Left forelimb (tissue), 1 donor: Measurements from ENCODE around the gene SFXN1.
A peak's percentile ranks its signal among the peaks of the same experiment; 100 is the strongest.
"Not testable (repeated sequence)": the region's sequence is repeated elsewhere in the genome, so short reads cannot be mapped to it uniquely, and the experiment has no call there.

Source experiments
- DNase-seq: peaks from one replicate; pipeline ENCODE4 v3.0.0-alpha.2; 2018; ENCODE audit warnings: low spot score

SFXN1 gene, protein sequence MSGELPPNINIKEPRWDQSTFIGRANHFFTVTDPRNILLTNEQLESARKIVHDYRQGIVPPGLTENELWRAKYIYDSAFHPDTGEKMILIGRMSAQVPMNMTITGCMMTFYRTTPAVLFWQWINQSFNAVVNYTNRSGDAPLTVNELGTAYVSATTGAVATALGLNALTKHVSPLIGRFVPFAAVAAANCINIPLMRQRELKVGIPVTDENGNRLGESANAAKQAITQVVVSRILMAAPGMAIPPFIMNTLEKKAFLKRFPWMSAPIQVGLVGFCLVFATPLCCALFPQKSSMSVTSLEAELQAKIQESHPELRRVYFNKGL

DNA sequence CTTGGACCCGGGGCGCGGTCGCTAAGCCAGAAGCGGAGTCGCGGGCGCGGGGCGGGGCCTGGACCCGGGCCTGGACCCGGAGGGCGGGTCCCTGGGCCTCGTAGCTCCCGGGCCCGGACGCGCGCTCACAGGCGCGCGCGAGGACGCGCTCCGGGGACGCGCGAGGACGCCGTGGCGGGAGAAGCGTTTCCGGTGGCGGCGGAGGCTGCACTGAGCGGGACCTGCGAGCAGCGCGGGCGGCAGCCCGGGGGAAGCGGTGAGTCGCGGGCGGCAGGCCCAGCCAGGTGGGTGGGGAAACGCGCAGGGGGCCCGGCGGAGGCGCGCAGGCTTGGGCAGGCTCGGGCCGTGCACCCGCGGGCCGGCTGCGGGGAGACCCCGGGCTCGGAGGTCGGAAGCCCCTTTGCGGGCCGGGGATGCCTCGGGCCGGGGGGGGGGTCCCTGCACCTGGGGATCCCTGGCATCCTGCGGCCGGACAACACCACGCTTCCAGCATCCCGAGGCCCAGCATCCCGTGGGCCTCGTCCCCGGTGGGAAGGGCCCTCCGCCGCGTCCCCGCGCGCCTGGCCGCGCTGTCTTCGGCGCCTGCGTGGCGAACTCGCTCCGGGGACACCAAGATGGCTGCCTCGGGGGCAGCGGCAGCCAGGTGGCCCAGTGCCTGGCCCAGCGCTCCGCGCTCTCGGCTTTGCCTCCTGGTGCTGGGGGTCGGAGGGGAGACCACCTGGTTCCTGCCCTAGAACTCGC is at the start of gene SFXN1:
TSS of gene SFXN1 (plus strand) at position 177 of the 741 bp plus-strand sequence. CDS start 13,544 bp downstream, outside the sequence.
- peak; percentile 88 for DNase-seq

DNA sequence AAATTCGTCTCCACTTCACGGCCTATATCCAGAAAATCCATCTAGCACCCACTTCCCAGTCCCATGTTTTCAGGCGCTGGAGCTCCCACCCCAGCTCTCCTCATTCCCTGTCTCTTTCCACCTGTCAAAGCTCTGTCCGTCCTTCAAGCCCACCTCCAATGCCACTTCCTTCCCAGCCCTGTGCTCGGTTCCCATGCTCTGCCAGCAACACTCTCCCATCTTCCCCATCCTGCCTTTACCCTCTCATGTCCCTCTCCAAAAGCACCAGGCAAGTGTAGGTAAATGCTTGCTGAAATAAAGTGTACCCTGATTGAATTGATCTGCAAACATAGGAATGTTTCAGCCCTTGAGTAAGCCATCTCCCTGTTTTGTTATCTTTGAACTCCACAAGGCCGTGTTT is 43.6 kb upstream of the SFXN1 start:
- no peak for DNase-seq

DNA sequence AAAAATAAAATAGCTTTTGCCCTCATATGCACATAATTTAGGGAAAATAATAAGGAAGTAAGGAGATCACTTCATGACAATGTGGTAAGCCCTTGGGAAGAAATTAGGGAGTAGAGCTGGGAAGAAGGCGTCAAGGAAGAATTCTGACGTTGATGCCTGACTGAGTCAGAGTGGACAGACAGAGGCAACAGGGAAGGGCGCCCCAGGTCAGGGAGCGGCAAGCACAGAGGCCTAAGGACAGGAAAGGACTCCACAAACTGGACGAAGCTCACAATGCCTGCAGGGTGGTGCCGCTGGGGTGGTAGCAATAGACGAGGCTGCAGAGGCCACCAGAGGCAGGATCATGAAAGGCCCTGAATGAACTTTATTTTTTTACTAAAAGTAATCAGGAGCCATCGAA is 42.0 kb upstream of the SFXN1 start:
- no peak for DNase-seq

DNA sequence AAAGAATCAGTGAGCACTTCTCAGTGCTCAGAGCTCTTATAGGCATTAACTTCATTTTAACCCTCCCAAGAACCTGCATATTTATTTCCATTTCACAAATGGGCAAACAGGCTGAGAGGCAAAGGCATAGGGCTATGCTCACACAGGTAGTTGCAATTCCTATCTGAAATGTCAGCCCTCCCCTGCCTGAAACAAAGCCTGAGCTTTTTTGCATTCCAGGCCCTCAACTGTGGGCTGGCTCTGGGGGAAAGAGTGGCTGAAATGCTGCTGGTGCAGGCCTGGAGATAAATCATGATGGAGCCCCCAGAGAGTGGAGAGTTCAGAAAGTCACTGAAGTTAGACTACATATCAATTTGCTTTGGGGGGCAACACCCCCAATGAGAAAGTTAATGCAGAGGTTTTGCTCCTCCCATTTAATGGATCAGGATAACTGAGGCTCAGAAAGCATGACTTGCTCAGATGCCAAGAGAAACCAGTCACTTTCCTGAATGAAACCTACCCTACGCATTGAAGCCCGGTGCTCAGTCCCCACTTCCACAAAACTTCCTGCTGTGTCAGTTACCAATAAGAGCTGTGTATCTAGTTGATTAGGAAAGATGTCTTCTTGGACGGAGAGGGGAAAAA is 40.0 kb upstream of the SFXN1 start:
- DNase-seq = no peak

DNA sequence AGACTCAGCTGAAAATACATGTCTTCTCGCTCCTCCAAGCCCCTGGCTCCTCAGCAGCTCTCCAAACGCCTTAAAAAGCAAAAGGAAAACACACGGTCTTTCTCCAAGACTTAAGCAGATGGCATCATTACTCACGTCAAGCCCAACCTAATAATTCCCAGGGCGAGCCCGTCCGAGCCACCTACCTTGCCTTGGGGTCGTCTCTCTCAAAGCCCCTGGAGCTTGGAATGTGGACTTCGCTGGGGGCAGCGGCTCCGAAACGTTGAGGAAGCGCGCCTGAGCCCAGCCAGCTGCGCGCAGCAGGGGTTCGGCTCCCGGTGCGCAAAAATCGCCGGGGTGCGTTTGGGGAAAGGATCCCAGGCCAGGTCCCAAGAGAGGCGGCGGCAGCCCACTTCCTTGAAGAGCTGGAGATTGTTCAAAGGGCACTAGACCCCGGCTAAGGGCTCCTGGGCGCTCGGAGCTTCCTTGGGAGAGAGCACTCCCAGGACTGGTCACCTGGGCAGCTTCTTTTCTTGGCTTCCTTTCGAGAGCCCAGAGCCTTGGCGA is 34.8 kb upstream of the SFXN1 start:
- no peak for DNase-seq

DNA sequence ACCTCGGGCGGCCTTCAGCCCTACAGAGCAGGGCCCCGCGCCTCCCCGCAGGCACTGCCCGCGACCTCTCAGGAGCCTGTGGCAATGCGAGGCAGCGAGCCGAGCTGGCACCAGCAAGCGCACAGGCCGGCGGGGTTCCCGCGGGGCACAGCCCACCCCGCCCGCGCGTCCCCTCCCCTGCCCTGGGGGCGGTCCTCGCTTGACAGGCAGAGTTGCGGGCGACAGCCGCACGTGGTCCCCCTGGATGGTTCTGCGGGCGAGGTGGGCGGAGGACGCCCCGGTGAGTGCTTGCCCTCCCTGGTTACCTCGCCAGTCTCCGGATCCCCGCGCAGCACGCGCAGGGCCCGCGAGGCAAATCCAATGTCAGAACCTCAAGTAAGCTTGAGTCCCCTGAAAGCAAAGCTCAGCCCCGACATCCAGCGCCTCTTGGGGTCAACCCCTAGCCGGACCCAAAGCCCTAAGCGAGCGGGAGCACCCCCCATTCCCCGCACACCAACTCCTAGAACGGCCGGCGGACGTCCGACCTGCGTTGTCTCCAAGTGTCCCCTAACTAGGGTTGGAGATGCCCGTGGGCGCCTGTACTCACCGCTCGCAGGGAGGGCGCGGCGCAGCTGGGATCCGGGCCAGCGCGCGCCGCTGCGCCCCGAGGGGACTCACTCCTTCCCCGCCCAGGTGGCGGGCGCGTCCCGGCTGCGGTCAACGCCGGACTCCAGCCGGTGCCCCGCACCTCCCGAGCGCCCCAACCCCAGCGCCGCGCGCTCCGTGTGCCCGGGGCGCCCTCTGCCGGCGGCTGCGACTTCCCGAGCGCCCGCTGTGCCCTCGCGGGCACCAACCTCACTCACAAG is 34.1 kb upstream of the SFXN1 start, which contains the start of gene DRD1:
TSS of gene DRD1 (minus strand) at position 123 of the 845 bp plus-strand sequence. CDS start 1,083 bp downstream, outside the sequence.
- DNase-seq = no peak

DNA sequence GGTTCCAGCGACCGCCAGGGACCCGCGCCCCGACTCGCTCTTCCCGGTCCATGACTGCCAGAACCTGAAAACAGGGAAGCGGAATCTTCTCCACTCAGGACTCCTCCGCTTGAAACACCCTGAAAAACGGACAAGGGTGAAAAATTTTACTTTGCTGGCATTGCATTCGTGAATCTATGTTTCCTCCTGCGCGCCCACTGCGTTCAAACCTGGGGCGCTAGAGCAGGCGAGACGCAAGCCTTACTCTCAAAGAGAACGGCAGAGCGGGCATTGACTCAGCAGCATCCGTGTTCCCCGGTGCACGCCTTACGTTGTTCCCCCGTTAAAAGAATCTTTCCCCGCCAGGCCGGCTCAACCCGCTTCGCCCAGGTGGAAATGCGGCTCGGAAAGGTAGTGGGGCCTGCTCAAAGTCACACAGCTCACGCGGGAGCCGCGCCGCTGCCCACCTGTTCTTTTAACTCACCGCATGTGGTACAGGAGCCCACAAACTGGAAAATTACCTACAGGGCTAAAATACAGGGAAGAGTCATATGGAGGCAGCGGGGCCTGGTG is 33.4 kb upstream of the SFXN1 start:
- no peak for DNase-seq

DNA sequence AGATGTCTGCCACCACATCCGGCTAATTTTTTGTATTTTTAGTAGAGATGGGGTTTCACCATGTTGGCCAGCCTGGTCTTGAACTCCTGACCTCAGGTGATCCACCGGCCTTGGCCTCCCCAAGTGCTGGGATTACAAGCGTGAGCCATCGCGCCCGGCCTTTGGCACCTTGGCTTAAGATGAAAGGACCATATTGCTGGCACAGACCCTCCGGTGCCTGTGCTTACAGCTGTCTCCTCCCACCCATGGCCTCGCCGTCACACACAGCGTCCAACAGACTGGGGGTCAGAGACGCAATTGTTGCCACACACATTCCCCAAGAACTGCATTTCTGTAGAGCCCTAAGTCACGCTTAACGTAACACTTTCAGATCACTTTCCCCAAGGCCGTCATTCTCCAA is 32.0 kb upstream of the SFXN1 start:
- not testable (repeated sequence) for DNase-seq

DNA sequence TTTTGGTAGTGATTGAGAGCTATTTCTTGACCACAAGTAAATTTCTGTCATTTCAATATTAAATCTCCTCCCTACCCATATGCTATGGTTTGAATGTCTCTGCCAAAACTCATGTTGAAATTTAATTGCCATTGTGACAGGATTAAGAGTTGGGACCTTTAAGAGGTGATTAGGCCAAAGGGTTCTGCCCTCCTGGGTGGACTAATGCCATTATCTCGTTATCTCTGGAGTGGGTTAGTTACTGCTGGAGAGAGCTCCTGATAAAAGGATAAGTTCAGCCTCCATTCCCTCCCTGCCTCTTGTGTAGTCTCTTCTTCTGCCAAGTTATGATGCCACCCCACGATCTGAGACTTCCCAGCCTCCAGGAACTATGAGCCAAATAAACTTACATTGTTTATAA is 30.8 kb upstream of the SFXN1 start:
- no peak for DNase-seq

DNA sequence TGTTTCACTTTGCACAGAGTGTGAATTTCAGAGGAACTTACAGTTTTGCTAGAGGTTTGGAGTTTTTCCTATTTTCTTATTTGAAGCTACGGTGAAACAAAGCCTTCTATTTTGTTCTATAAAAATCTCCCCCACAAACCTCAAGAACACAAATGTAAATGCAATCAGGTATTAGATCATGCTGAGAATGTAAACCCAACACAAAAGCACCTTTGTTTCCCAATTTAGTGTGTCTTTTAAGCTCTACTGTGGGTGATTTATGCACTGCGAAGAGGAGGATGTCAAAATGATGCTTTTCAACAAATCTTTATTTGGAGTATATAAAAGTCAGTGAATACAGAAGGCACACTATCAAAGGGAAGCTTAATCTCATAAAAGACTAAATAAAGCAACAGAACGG is 30.1 kb upstream of the SFXN1 start:
- no peak for DNase-seq

DNA sequence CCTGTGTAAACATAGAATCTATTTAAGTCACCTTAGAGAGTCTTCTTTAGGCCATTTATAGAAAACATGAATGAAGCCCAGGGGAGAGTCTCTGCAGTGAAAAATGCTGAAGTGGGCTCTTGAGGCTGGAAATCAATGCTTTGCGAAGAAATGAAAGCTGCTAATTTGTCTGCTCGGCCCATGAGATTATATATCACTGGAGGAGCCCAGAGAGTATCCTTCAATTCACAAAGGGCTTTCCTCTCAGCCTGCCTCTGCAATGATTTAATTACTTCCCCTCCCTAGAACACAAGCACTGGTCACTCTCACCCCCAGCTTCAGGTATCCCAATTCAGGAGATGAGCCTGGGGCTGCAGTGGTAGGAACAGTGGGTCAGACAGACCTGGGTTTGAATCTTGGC is 26.2 kb upstream of the SFXN1 start:
- no peak for DNase-seq

DNA sequence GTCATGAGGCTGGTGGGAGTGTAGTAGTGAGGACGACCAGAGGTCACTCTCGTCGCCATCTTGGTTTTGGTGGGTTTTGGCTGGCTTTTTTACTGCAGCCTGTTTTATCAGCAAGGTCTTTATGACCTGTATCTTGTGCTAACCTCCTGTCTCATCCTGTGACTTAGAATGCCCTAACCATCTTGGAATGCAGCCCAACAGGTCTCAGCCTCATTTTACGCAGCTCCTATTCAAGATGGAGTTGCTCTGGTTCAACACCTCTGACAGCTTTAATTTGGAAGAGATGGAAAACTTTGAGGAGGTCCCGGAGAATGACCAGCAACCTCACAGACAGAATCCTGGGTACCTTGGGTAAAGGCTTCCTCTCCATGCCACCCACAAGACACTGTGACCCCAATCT is 24.0 kb upstream of the SFXN1 start:
- DNase-seq = not testable (repeated sequence)

DNA sequence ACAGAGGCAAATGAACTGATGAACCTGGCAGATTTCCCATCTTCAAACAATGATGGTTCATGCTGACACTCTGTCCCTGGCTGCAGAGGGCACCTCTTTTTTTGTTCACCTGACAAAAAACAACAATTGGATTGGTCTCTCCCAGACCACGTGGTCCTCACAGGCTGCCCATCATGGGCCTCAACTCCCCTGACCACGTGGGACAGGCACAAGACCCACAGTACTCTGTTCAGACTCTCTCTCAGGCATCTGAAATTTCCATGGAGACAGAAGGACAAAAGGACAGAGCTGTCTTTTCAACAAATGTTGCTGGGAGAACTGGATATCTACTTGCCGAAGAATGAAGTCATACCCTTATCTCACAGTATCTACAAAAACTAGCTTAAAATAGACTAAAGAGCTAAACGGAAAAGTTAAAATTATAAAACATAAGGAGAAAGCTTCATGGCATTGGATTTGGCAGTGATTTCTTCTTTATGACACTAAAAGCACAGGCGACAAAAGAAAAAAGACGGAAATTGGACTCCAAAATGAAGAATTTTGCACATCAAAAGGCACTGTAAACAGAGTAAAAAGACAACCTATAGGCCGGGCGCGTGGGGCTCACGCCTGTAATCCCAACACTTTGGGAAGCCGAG is 22.1 kb upstream of the SFXN1 start:
- DNase-seq = no peak

DNA sequence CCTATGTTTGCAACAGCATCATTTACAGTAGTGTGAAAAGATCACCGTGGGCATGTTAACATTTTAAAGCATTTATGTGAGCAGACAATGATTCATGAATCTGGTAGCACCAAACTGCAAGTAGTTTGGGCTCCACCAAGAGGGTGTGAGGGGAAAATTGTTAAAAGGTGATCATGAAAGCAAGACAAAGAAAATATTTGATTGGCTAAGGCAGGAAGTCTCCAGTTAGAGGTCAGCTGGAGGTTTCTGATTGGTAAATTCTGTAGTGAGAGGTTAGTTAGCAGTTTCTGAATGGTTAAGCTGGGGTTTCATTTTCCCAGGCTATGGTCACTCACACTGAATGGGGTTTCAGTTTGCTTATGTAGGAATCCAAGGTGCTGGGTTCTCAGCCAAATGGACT is 20.9 kb upstream of the SFXN1 start:
- no peak for DNase-seq

DNA sequence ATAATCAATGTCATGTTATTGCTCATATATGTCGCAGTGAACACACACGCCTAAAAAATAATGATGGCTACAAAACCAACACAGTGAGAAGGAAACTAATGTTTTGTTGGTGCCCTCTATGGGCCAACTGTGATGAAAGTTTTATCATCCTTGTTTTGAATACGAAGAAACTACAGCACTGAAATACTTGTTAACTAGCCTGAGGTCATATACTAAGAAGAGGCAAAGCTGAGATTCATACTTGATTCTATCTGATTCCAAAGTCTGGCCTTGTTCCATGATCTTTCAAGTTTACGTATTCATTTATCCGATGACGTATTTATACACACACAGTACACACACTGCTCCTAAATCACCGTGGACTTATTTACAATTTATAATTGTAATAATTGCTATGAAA is 18.2 kb upstream of the SFXN1 start:
- no peak for DNase-seq

DNA sequence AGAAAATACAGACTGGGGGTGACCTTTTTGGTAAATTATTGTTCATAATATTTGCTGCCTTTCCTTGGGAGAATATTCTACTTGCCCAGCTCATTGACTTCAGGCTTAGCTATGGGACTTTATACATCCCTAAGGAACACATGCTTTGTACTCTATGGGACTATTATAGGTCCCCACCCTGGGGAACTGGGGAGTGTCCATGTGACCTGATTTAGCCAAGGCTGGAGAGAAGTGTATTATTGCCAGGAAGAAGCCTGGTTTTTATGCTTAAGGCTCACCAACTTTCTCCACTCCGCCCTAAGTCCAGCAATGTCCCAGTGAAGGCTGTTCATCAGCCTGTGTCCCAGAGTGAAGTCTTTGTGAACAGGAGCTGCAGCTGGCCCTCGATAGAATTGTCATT is 17.8 kb upstream of the SFXN1 start:
- no peak for DNase-seq

DNA sequence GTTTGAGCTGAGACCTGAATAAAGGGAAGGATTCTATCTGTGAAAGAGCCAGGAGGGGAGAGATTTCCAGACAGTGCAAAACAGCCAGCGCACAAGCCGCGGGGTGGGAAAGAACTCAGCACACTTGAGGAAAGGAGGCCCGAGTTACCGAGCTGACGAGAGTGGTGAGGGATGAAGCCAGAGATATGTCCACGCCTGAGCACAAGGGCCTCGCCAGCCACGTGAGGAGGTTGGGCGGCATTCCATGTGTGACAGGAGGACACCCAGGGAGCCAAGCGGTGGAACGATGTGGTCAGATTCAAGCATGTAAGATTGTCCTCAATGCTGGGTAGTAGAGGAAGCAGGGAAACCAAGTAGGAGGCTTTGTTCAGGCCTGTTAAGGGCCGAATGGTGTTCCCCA is 17.0 kb upstream of the SFXN1 start:
- no peak for DNase-seq

DNA sequence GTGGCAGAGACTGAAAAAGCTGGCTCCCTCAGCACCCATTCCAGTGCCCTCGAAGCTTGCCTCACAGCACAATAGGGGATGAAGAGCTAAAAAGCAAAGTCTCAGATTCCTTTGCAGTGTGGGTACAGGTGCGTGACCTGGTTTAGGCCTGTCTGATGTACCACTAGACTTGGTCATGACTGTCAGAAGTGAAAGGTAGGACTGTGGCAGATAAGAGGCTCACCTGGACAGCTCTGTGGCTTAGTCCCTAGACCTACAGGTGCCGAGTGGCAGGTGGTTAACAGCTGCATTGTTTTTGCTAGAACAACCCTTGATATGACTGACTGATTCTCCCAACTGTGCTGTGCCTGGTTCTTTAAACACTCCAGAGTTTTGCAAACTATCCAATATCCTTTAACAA is 14.7 kb upstream of the SFXN1 start:
- no peak for DNase-seq

DNA sequence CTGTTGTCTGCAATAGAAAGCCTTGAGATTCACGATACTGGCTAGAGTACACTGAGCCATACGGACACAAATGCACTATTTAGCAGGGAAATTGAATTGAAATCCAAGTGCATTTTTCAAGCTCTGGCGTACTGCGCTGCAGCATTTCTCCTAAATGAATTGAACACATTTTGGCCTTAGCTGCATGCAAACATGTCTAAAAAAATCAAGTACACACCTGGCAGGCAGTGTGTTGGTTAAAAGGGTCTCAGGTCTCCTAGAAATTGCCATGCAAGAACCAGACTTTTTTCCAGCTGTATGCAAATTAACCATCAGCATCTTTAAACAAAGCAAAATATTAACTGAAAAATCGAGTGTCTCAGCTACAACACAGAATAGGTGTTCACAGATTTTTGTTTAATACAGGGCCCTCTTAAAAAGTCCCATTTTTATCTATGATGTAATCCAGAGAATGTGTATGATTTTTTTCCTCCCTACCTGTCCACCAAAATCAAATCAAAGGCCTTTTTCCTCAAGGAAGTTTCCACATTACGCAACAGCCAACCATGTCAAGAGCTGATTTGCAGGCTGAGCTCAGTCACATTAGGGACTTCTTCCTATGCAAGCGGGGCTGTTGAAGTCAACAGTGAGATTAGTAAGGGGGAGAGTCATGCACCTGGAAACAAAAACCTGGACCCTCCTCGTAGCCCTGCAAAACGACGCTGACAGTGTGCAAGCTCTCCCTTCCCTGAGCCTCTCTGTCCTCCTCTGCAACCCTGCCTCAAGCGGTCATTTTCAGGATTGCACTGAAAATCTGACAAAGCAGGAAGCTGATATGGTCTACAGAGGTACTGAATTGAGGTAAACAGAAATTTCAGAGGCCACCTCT is 14.1 kb upstream of the SFXN1 start:
- no peak for DNase-seq

DNA sequence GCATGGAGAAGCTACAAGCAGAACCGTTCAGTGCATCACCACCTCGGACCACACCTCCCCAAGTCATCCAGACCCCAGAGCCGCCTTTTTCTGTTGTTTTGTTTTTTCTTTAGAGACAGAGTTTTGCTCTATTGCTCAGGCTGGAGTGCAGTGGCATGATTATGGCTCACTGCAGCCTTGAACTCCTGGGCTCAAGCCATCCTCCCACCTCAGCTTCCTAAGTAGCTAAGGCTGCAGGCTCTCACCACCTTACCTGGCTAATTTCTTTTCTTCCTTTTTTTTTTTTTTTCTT is 13.5 kb upstream of the SFXN1 start:
- no peak for DNase-seq
